Stomach (tissue), 4 donors: Measurements from ENCODE around the gene ARPC1B.

Experiments used
- EP300 ChIP-seq: sonication (generic); formaldehyde crosslinking; IDR thresholded peaks from one replicate; pipeline ENCODE4 v1.6.1; 2017; ENCODE audit warnings: antibody characterized with exemption
- POLR2AphosphoS5 ChIP-seq, 3 donors: sonication (generic); formaldehyde crosslinking; IDR thresholded peaks; one replicate each; pipeline ENCODE4 v1.6.1; 2016; ENCODE audit warnings: antibody characterized with exemption in 3 of 3
- TF ChIP-seq, protein P1 (sequence below), 7 experiments: fragments of 450-650 bp in 4 of 7; fragments of 200-600 bp in 3 of 7; sonication (generic) in 3 of 7; IDR thresholded peaks; one replicate each; pipeline ENCODE4 v1.5.1; 2016 to 2019; ENCODE audit warnings: antibody characterized with exemption in 7 of 7, control low read depth in 2 of 7, mild to moderate bottlenecking in 1 of 7

DNA sequence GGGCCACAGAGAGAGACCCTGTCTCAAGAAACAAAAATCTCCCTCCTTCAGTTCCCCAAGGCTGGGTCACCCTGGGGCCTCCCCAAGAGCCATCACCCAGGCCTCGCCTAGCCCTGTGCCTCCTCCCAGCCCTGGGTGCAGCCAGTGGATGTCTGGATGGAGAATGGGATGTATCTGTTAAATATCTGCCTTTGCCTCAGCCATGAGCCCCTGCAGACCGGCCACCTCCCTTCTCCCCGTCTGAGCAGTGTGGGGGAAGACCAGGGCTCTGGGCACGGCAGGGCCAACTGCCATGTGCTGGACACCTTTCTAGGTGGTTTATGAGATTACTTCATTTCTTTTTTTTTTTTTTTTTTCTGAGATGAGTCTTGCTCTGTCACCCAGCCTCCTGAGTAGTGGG lies 10.0 kb downstream of the ARPC1B start:
- TF ChIP-seq, protein P1, sequence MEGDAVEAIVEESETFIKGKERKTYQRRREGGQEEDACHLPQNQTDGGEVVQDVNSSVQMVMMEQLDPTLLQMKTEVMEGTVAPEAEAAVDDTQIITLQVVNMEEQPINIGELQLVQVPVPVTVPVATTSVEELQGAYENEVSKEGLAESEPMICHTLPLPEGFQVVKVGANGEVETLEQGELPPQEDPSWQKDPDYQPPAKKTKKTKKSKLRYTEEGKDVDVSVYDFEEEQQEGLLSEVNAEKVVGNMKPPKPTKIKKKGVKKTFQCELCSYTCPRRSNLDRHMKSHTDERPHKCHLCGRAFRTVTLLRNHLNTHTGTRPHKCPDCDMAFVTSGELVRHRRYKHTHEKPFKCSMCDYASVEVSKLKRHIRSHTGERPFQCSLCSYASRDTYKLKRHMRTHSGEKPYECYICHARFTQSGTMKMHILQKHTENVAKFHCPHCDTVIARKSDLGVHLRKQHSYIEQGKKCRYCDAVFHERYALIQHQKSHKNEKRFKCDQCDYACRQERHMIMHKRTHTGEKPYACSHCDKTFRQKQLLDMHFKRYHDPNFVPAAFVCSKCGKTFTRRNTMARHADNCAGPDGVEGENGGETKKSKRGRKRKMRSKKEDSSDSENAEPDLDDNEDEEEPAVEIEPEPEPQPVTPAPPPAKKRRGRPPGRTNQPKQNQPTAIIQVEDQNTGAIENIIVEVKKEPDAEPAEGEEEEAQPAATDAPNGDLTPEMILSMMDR (IDR thresholded peaks at IDR 0.05), result no peak
- TF ChIP-seq POLR2AphosphoS5 (IDR thresholded peaks at IDR 0.05), result no peak
- no peak for TF ChIP-seq EP300
